IMR-90 (cell line): ENCODE data around the gene PROB1.

ENCODE experiments used
- CEBPB ChIP-seq: IDR thresholded peaks from 2 replicates; pipeline ENCODE4 v1.6.1; 2012; ENCODE audit warnings: low read depth, low read length, improper control_type of control experiment
- FOS ChIP-seq: fragments of 150-350 bp; IDR thresholded peaks from 2 replicates; pipeline ENCODE4 v1.6.1; 2016; ENCODE audit warnings: low read depth, low read length
- MAFK ChIP-seq: IDR thresholded peaks from 2 replicates; pipeline ENCODE4 v1.6.1; 2012; ENCODE audit warnings: low read depth, low read length, improper control_type of control experiment
- MAZ ChIP-seq: IDR thresholded peaks from 2 replicates; pipeline ENCODE4 v1.6.1; 2012; ENCODE audit warnings: low read depth, mild to moderate bottlenecking, low read length, improper control_type of control experiment, moderate library complexity, borderline replicate concordance
- MXI1 ChIP-seq: IDR thresholded peaks from 2 replicates; pipeline ENCODE4 v1.6.1; 2012; ENCODE audit warnings: low read depth, mild to moderate bottlenecking, low read length, moderate library complexity, borderline replicate concordance
- NFE2L2 ChIP-seq: fragments of 150-350 bp; IDR thresholded peaks from 2 replicates; pipeline ENCODE4 v1.6.1; 2016; ENCODE audit warnings: low read depth, mild to moderate bottlenecking, low read length
- POLR2A ChIP-seq: IDR thresholded peaks from 2 replicates; pipeline ENCODE4 v1.6.1; 2012; ENCODE audit warnings: mild to moderate bottlenecking, low read depth, low read length
- RAD21 ChIP-seq: IDR thresholded peaks from 2 replicates; pipeline ENCODE4 v1.6.1; 2012; ENCODE audit warnings: low read length, improper control_type of control experiment
- RCOR1 ChIP-seq: IDR thresholded peaks from 2 replicates; pipeline ENCODE4 v1.6.1; 2012; ENCODE audit warnings: mild to moderate bottlenecking, low read length, improper control_type of control experiment; ENCODE audit not compliant: insufficient replicate concordance
- RFX5 ChIP-seq: IDR thresholded peaks from 2 replicates; pipeline ENCODE4 v1.8.0; 2012; ENCODE audit warnings: low read depth, mild to moderate bottlenecking, low read length, moderate library complexity
- SMC3 ChIP-seq: fragments of 150-350 bp; IDR thresholded peaks from 2 replicates; pipeline ENCODE4 v1.6.1; 2016; ENCODE audit warnings: low read depth, mild to moderate bottlenecking, antibody characterized with exemption, low read length, moderate library complexity
- TF ChIP-seq, protein P1 (sequence below): conservative IDR thresholded peaks from 2 replicates; pipeline ENCODE4 v1.5.1; 2012; ENCODE audit warnings: mild to moderate bottlenecking, low read depth, low read length, improper control_type of control experiment
- TF ChIP-seq, protein P2 (sequence below): fragments of 150-350 bp; IDR thresholded peaks from 2 replicates; pipeline ENCODE4 v1.6.1; 2016; ENCODE audit warnings: low read depth, mild to moderate bottlenecking, low read length, moderate library complexity, borderline replicate concordance

DNA sequence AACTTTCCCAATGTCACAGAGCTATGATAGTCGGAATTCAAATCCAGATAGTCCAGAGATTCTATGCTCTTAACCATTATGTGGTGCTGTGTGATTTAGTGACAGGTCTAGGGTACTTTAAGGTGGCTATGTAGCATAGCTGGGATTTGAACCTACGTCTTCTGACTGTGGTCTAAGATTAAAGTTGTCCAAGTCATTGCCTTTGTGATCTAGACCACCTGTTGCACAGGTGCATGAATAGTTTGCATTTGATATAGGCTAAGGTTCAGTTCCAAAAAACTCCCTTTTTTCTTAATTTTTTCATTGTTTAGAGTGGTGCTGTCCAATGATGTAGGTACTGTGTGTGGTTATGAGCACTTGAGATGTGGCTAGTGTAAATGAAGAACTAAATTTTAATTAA lies 50.7 kb downstream of the PROB1 start:
- TF ChIP-seq POLR2A = no peak
- TF ChIP-seq, protein P1, sequence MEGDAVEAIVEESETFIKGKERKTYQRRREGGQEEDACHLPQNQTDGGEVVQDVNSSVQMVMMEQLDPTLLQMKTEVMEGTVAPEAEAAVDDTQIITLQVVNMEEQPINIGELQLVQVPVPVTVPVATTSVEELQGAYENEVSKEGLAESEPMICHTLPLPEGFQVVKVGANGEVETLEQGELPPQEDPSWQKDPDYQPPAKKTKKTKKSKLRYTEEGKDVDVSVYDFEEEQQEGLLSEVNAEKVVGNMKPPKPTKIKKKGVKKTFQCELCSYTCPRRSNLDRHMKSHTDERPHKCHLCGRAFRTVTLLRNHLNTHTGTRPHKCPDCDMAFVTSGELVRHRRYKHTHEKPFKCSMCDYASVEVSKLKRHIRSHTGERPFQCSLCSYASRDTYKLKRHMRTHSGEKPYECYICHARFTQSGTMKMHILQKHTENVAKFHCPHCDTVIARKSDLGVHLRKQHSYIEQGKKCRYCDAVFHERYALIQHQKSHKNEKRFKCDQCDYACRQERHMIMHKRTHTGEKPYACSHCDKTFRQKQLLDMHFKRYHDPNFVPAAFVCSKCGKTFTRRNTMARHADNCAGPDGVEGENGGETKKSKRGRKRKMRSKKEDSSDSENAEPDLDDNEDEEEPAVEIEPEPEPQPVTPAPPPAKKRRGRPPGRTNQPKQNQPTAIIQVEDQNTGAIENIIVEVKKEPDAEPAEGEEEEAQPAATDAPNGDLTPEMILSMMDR = no peak
- no peak for TF ChIP-seq RFX5
- no peak for TF ChIP-seq SMC3
- no peak for TF ChIP-seq MXI1
- no peak for TF ChIP-seq RCOR1
- TF ChIP-seq, protein P2, sequence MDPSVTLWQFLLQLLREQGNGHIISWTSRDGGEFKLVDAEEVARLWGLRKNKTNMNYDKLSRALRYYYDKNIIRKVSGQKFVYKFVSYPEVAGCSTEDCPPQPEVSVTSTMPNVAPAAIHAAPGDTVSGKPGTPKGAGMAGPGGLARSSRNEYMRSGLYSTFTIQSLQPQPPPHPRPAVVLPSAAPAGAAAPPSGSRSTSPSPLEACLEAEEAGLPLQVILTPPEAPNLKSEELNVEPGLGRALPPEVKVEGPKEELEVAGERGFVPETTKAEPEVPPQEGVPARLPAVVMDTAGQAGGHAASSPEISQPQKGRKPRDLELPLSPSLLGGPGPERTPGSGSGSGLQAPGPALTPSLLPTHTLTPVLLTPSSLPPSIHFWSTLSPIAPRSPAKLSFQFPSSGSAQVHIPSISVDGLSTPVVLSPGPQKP = no peak
- no peak for TF ChIP-seq NFE2L2
- TF ChIP-seq CEBPB = no peak
- no peak for TF ChIP-seq MAFK
- TF ChIP-seq FOS = no peak
- no peak for TF ChIP-seq RAD21
- no peak for TF ChIP-seq MAZ
